ENCODE results near the gene TRIM37.

- no peak for TF ChIP-seq CTCF (IDR thresholded peaks at IDR 0.05)
- no peak for TF ChIP-seq POLR2A (IDR thresholded peaks at IDR 0.05)
Measured at GRCh38 chr17:59056857-59057256, 49.8 kb downstream of the TRIM37 start.

Data from right lobe of liver (tissue), 4 donors.